ENCODE results near the gene TAPBP. TPM values are rescaled to one million over a fixed set of nuclear protein-coding genes. Genes with fewer than 3 reads are reported as not detected.
A peak's percentile ranks its signal among the peaks of the same experiment; 100 is the strongest.

Gene TAPBP
- total and polyA plus RNA-seq, 9 of the 15 experiments (the other 6 are each of a cell fraction or from before 2014, with no cell fraction given), result 5.6 to 74.0 (median 22.3) TPM

DNA sequence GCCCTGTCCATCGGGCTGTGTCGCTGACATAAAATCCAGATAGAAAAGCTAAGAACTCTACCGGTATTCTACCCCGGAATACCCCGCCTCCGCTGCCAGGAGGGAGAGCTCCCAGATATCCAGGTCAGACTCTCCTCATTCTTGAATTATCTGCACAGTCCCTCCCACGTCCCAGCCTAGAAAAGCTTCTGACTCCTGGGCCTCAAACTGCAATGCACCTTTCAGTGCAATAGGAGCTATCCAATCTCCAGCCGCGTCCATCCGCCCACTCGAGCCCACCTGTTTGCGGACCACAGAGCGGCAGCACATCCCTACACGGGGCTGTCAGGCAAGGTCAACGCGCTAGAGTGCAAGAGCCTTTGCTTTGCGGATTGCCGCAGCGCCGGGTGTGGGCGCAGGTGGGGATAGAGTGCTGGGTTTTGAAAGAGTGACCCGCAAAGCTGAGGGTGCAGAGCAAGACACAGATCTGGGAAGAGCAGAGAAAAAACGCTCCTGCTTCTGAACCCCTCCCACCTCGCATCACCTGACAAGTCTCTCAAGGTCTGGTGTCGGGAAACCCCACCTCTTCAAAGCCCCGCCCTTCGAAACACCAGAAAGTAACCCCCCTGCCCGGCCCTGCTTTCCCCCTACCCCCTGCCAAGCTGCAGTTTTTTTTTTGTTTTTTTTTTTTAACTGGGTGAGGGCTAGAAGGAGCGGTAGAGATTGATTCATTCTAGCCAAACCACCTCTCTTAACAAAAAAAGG is 1.3 kb downstream of the TAPBP start (continued):
- TF ChIP-seq CHAMP1 (IDR thresholded peaks at IDR 0.05) (no peak), ZNF197 (CRISPR knock-in tag; IDR thresholded peaks at IDR 0.05; ENCODE audit: low read depth) (no peak), STAG1 (CRISPR knock-in tag; IDR thresholded peaks at IDR 0.05; ENCODE audit: borderline replicate concordance) (no peak), PRDM10 (IDR thresholded peaks at IDR 0.05; ENCODE audit: partially characterized antibody) (no peak), CEBPG (CRISPR knock-in tag; IDR thresholded peaks at IDR 0.05) (no peak), CEBPG (tag; conservative IDR thresholded peaks at IDR 0.05 in 1 of 2, IDR thresholded peaks at IDR 0.05 in 1 of 2) (no peak), SMARCC2 (IDR thresholded peaks at IDR 0.05; ENCODE audit: low read depth) (no peak), RBBP5 (IDR thresholded peaks at IDR 0.05; ENCODE audit: borderline replicate concordance, insufficient read depth, low read length, poor library complexity, severe bottlenecking) (peak; percentile 58), POLR2H (tag; IDR thresholded peaks at IDR 0.05; ENCODE audit: low read depth) (no peak), DNMT1 (IDR thresholded peaks at IDR 0.05) (no peak), PRPF4 (IDR thresholded peaks at IDR 0.05; ENCODE audit: insufficient read depth, low read depth, low read length, poor library complexity, severe bottlenecking) (no peak)
- TF ChIP-seq, protein P1, sequence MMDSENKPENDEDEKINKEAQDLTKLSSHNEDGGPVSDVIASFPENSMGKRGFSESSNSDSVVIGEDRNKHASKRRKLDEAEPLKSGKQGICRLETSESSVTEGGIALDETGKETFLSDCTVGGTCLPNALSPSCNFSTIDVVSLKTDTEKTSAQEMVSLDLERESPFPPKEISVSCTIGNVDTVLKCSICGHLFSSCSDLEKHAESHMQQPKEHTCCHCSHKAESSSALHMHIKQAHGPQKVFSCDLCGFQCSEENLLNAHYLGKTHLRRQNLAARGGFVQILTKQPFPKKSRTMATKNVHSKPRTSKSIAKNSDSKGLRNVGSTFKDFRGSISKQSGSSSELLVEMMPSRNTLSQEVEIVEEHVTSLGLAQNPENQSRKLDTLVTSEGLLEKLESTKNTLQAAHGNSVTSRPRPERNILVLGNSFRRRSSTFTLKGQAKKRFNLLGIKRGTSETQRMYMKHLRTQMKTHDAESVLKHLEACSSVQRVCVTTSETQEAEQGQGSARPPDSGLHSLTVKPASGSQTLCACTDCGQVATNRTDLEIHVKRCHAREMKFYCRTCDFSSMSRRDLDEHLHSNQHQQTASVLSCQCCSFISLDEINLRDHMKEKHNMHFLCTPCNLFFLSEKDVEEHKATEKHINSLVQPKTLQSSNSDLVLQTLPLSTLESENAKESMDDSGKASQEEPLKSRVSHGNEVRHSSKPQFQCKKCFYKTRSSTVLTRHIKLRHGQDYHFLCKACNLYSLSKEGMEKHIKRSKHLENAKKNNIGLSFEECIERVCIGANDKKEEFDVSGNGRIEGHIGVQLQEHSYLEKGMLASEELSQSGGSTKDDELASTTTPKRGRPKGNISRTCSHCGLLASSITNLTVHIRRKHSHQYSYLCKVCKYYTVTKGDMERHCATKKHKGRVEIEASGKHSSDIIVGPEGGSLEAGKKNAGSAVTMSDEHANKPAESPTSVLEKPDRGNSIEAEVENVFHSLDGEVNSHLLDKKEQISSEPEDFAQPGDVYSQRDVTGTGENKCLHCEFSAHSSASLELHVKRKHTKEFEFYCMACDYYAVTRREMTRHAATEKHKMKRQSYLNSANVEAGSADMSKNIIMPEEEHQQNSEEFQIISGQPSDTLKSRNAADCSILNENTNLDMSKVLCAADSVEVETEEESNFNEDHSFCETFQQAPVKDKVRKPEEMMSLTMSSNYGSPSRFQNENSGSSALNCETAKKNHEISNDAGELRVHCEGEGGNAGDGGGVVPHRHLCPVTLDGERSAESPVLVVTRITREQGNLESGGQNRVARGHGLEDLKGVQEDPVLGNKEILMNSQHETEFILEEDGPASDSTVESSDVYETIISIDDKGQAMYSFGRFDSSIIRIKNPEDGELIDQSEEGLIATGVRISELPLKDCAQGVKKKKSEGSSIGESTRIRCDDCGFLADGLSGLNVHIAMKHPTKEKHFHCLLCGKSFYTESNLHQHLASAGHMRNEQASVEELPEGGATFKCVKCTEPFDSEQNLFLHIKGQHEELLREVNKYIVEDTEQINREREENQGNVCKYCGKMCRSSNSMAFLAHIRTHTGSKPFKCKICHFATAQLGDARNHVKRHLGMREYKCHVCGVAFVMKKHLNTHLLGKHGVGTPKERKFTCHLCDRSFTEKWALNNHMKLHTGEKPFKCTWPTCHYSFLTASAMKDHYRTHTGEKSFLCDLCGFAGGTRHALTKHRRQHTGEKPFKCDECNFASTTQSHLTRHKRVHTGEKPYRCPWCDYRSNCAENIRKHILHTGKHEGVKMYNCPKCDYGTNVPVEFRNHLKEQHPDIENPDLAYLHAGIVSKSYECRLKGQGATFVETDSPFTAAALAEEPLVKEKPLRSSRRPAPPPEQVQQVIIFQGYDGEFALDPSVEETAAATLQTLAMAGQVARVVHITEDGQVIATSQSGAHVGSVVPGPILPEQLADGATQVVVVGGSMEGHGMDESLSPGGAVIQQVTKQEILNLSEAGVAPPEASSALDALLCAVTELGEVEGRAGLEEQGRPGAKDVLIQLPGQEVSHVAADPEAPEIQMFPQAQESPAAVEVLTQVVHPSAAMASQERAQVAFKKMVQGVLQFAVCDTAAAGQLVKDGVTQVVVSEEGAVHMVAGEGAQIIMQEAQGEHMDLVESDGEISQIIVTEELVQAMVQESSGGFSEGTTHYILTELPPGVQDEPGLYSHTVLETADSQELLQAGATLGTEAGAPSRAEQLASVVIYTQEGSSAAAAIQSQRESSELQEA (IDR thresholded peaks at IDR 0.05; ENCODE audit: low read depth), result no peak

Data from K562 (cell line).